GM12878 (cell line): ENCODE results near the gene ABCA2. TPM values are rescaled to one million over a fixed set of nuclear protein-coding genes. Genes with fewer than 3 reads are reported as not detected.

Experiments used
- ATAC-seq: fragments of 200-7000 bp; cut with Tn5 transposase; 3 replicates; pipeline ENCODE4 v1.9.1; 2020; ENCODE audit warnings: mild to moderate bottlenecking, moderate library complexity
- BruUV-seq: library from RNA; stranded (reverse); fragments of 400-500 nt; replicated peaks from 2 replicates; lab custom pipeline; 2021; lab: Mats Ljungman, UMichigan
- CTCF ChIA-PET: fragments of 300-600 bp; sonication (Branson Sonifier 250); formaldehyde crosslinking; extraction: SDS; loops from one replicate; lab custom pipeline; 2021; ENCODE audit warnings: inconsistent platforms; lab: Yijun Ruan, JAX
- POLR2A ChIA-PET: fragments of 350-600 bp; formaldehyde crosslinking; extraction: SDS; loops from one replicate; lab custom pipeline; 2021; ENCODE audit warnings: inconsistent platforms; lab: Charles Lee
- RAD21 ChIA-PET: fragments of 300-600 bp; sonication (Branson Sonifier 250); formaldehyde crosslinking; loops from one replicate; lab custom pipeline; 2023; ENCODE audit warnings: antibody characterized with exemption; ENCODE audit not compliant: unreplicated experiment; lab: Charles Lee
- SMC1A ChIA-PET: fragments of 300-600 bp; sonication (Branson Sonifier 250); formaldehyde crosslinking; loops from one replicate; lab custom pipeline; 2023; ENCODE audit not compliant: unreplicated experiment, uncharacterized antibody; lab: Charles Lee
- DNase-seq: peaks from one replicate; pipeline ENCODE4 v3.0.0-alpha.2; 2011; ENCODE audit warnings: low read depth, low spot score
- FAIRE-seq: peaks from 3 replicates; lab custom pipeline; 2011; peaks lifted over from hg19 to GRCh38; lab: Jason Lieb, UNC
- H2AFZ ChIP-seq: 2 replicates; pipeline ENCODE4 v1.6.0; 2011; ENCODE audit warnings: low read depth, low read length, control low read depth; ENCODE audit not compliant: control insufficient read depth
- H3K27ac ChIP-seq: 2 replicates; pipeline ENCODE4 v1.5.1; 2011; ENCODE audit warnings: control low read depth; ENCODE audit not compliant: control insufficient read depth, insufficient read depth
- H3K27me3 ChIP-seq, 2 experiments: replicated peaks in 1 of 2; 2 replicates each; pipeline versions ENCODE4 v1.6.0 to v1.6.1; 2011; ENCODE audit warnings: low read length in 1 of 2; ENCODE audit not compliant: control insufficient read depth in 2 of 2, insufficient read depth in 2 of 2
- H3K36me3 ChIP-seq, 2 experiments: 2 replicates each; pipeline ENCODE4 v1.5.1; 2011; ENCODE audit warnings: low read length in 1 of 2; ENCODE audit not compliant: control insufficient read depth in 2 of 2, insufficient read depth in 2 of 2
- H3K4me1 ChIP-seq: 2 replicates; pipeline ENCODE4 v1.6.1; 2011; ENCODE audit warnings: mild to moderate bottlenecking, low read length, moderate library complexity, mixed read lengths; ENCODE audit not compliant: control insufficient read depth, insufficient read depth
- H3K4me2 ChIP-seq: 2 replicates; pipeline ENCODE4 v1.6.0; 2011; ENCODE audit warnings: control low read depth; ENCODE audit not compliant: control insufficient read depth, insufficient read depth
- H3K4me3 ChIP-seq: fragments of 200-600 bp; sonication (generic); 2 replicates; pipeline ENCODE4 v1.5.1; 2016
- H3K79me2 ChIP-seq: 2 replicates; pipeline ENCODE4 v1.6.0; 2011; ENCODE audit warnings: low read length; ENCODE audit not compliant: control insufficient read depth, insufficient read depth
- H3K9ac ChIP-seq: 2 replicates; pipeline ENCODE4 v1.8.0; 2011; ENCODE audit warnings: low read length, control low read depth, mixed read lengths; ENCODE audit not compliant: control insufficient read depth, insufficient read depth
- H3K9me3 ChIP-seq: replicated peaks from 3 replicates; pipeline ENCODE4 v1.5.1; 2011; ENCODE audit warnings: mild to moderate bottlenecking, low read length; ENCODE audit not compliant: control insufficient read depth, insufficient read depth
- H4K20me1 ChIP-seq: 2 replicates; pipeline ENCODE4 v1.6.0; 2011; ENCODE audit not compliant: control insufficient read depth, insufficient read depth
- BMI1 ChIP-seq: fragments of 450-650 bp; IDR thresholded peaks from 2 replicates; pipeline ENCODE4 v1.6.1; 2016; ENCODE audit warnings: mild to moderate bottlenecking, moderate library complexity, borderline replicate concordance
- IKZF2 ChIP-seq, 2 experiments: fragments of 450-650 bp; IDR thresholded peaks; 2 replicates each; pipeline ENCODE4 v1.6.1; 2017; ENCODE audit warnings: mild to moderate bottlenecking in 2 of 2, moderate library complexity in 2 of 2
- RB1 ChIP-seq: fragments of 450-650 bp; formaldehyde crosslinking; IDR thresholded peaks from 2 replicates; pipeline ENCODE4 v1.6.1; 2017; ENCODE audit warnings: mild to moderate bottlenecking, borderline replicate concordance
- SPI1 ChIP-seq: IDR thresholded peaks from 2 replicates; pipeline ENCODE4 v1.6.1; 2011; ENCODE audit warnings: low read depth, mild to moderate bottlenecking, low read length, moderate library complexity, borderline replicate concordance; ENCODE audit not compliant: insufficient read depth
- TCF12 ChIP-seq: IDR thresholded peaks from 2 replicates; pipeline ENCODE4 v1.6.1; 2011; ENCODE audit warnings: low read depth, mild to moderate bottlenecking, low read length
- TCF3 ChIP-seq: IDR thresholded peaks from 2 replicates; pipeline ENCODE4 v1.6.1; 2012; ENCODE audit warnings: low read depth, mild to moderate bottlenecking, low read length, borderline replicate concordance; ENCODE audit not compliant: insufficient read depth
- WGBS: methylation state at CpG from one replicate; pipeline ENCODE4 v1.1.6; 2016; ENCODE audit warnings: low lambda C conversion rate; ENCODE audit not compliant: insufficient replicate concordance, insufficient coverage; ENCODE audit errors: missing lambda C conversion rate; 5-methylcytosine and 5-hydroxymethylcytosine counted together
- in situ Hi-C: fragments of 300-500 bp; cut with MboI; formaldehyde crosslinking; loops from 9 replicates; pipeline ENCODE4 v1.14.3; 2018; ENCODE audit warnings: mixed read lengths
- intact Hi-C: fragments of 100-400 bp; cut with micrococcal nuclease; formaldehyde crosslinking; loops from one replicate; pipeline ENCODE4 v1.14.2; 2022; ENCODE audit not compliant: unreplicated experiment
- polyA plus RNA-seq, 11 experiments: library from polyadenylated mRNA; depleted of rRNA in 4 of 11; unstranded in 6 of 11; stranded (reverse) in 5 of 11; fragments of >200 nt; fragmentation: Nextera tagmentation in 4 of 11; fragmentation: Illumina TruSeq in 1 of 11; extraction: Ambion mirVana in 4 of 11; extraction: Trizol in 1 of 11; gene quantifications; 1 replicate in 1 of 11; 2 replicates in 10 of 11; pipeline versions ENCODE4 v1.2.1 to v1.2.3, GENCODE V29; 2011 to 2016; ENCODE audit warnings: inconsistent platforms in 2 of 11, missing spikeins in 2 of 11, low read depth in 1 of 11
- total RNA-seq, 4 experiments: library from RNA; depleted of rRNA in 3 of 4; stranded (reverse); fragments of >200 nt in 3 of 4; fragmentation: Illumina TruSeq in 1 of 4; extraction: Trizol in 1 of 4; gene quantifications; 2 replicates each; pipeline versions ENCODE4 v1.2.1 to v1.2.3, GENCODE V29; 2013 to 2021

ABCA2 gene
- total and polyA plus RNA-seq, 10 of the 15 experiments (the other 5 are each of a cell fraction or from before 2014, with no cell fraction given) = 0.13 to 2.6 (median 0.71) TPM; not detected in 2

- ATAC-seq = peak; percentile 8; the same call in 1 of the 3 replicates
- no peak for FAIRE-seq
- Histone ChIP-seq H3K9ac (no peak within 1 kb of the TSS), H3K36me3 (no peaks in the 10 kb centered on the region), H3K4me2 (no peak within 1 kb of the TSS), H3K4me1 (peaks cover 50% of the 10 kb centered on the region), H3K9me3 (no peaks in the 10 kb centered on the region), H3K79me2 (no peaks in the 10 kb centered on the region), H4K20me1 (no peaks in the 10 kb centered on the region), H3K4me3 (no peak within 1 kb of the TSS), H2AFZ (no peak within 1 kb of the TSS), H3K27ac (no peak within 1 kb of the TSS), H3K27me3 (peaks cover 0 to 2% of the 10 kb centered on the region in 2 experiments; a peak in 2 of 4 replicates)
- ChIA-PET SMC1A (interaction anchor here (5.2 kb wide), 1 partner anchor 84 kb away, joined by 77 read pairs; no protein-coding TSS in a partner anchor), CTCF (interaction anchor here (0.6 to 4.7 kb wide), 8 partner anchors 15 to 244 kb away, joined by 3 to 65 read pairs (median 4); partner anchors contain the start of genes AJM1 and TMEM141), RAD21 (interaction anchor here (0.5 to 1.4 kb wide), 5 partner anchors 38 to 265 kb away, joined by 3 to 7 read pairs (median 4); partner anchors contain the start of gene SAPCD2), POLR2A (no interaction called here)
- in situ Hi-C loops = no loop called here
- intact Hi-C loops = no loop called here
- no TSS peak for BruUV-seq
- TF ChIP-seq TCF12 (peak; percentile 70; the same call in 1 of the 2 replicates), TCF3 (peak; percentile 75), SPI1 (peak; percentile 32; the same call in 1 of the 2 replicates), BMI1 (no peak), RB1 (no peak), IKZF2 (IDR thresholded peaks at IDR 0.05) (no peak)
- WGBS = 4% methylated on average over 16 of the region's 16 CpGs
- DNase-seq = no peak
Measured at GRCh38 chr9:137031904-137032640, 4.0 kb upstream of the ABCA2 start, which contains the start of gene FUT7. TSS of gene FUT7 (minus strand) at chr9:137032088. CDS start at chr9:137031991, 97 bp downstream.
